Upper lobe of left lung (tissue), 4 donors: ENCODE measurements around the gene PPM1E.

Experiments used
- CTCF ChIP-seq, 6 experiments: fragments of 450-650 bp in 4 of 6; fragments of 200-600 bp in 2 of 6; sonication (generic) in 2 of 6; IDR thresholded peaks; one replicate each; pipeline ENCODE4 v1.5.1; 2016 to 2019; ENCODE audit warnings: antibody characterized with exemption in 6 of 6
- EP300 ChIP-seq, 4 donors: sonication (generic); formaldehyde crosslinking; IDR thresholded peaks; one replicate each; pipeline ENCODE4 v1.5.1; 2017; ENCODE audit warnings: antibody characterized with exemption in 4 of 4, control low read depth in 2 of 4
- POLR2A ChIP-seq, 4 donors: fragments of 450-650 bp; IDR thresholded peaks; one replicate each; pipeline ENCODE4 v1.5.1; 2016 to 2017; ENCODE audit warnings: antibody characterized with exemption in 4 of 4, mild to moderate bottlenecking in 2 of 4
- POLR2AphosphoS5 ChIP-seq, 2 donors: sonication (generic); formaldehyde crosslinking; IDR thresholded peaks; one replicate each; pipeline ENCODE4 v1.5.1; 2017; ENCODE audit warnings: antibody characterized with exemption in 2 of 2

DNA sequence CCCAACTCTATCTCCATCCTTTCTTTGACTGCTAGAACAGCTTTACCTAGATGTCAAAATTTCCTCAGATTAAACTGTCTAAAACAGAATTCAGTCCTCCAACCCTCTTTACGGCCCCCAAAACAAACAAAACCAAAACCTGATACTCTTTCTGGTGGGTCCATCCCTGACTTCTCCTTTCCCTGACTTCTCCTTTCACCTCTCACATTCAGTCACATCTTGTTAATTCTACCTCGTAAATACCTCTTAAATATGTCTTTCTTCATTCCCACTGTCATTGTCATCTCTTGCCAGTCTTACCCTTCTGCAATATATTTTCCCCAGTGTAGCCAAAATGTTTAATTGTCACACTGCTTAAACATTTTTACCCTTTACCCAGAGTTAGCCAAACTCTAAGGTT lies 4.6 kb downstream of the PPM1E start:
- TF ChIP-seq POLR2AphosphoS5 (IDR thresholded peaks at IDR 0.05) (no peak), CTCF (IDR thresholded peaks at IDR 0.05) (no peak), EP300 (IDR thresholded peaks at IDR 0.05) (no peak), POLR2A (IDR thresholded peaks at IDR 0.05) (no peak)
